NT2/D1 (cell line): ENCODE measurements around the gene AGT.

Experiments used
- SUZ12 ChIP-seq: IDR thresholded peaks from 2 replicates; pipeline ENCODE4 v1.6.1; 2011; ENCODE audit not compliant: insufficient read length, insufficient read depth; ENCODE audit errors: extremely low read depth
- YY1 ChIP-seq: IDR thresholded peaks from 2 replicates; pipeline ENCODE4 v1.6.1; 2011; ENCODE audit not compliant: insufficient read length, insufficient read depth

- TF ChIP-seq SUZ12 (no peak), YY1 (no peak)
These were observed 12.5 kb downstream of the AGT start for GRCh38 chr1:230701434-230701833.
